ACHN (cell line): ENCODE data around the gene IQCB1.

Source experiments
- DNase-seq: peaks from one replicate; pipeline ENCODE4 v3.0.0-alpha.2; 2015
- in situ Hi-C: cut with HindIII; loops from 2 replicates; pipeline ENCODE4 v1.10.0; 2017; ENCODE audit warnings: low sequenced_read_pairs, low pct_ligation_motif_present, low pct_unique_long_range_greater_than_20kb

Gene IQCB1

DNA sequence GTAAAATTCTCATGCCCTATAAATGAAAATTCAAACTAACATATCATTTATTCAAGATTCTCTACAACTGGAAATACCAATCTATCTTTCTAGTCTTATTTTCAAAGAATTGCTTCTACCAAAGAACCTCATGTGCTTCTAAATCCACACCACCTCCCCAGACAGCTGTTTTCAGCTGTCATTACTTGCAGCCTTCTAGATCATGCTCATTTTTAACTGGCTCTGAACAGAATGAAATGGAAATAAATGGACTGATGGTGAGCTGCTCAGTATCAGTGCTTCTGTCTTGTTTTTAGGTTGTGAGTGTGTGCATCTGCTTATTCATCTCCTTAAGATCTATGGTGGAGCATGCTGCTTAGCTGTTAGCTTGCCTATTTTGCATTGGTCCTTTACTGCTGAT is 114.7 kb downstream of the IQCB1 start:
- no peak for DNase-seq
- in situ Hi-C loops, result no loop called here
